ENCODE data around the gene PRPF8.

DNA sequence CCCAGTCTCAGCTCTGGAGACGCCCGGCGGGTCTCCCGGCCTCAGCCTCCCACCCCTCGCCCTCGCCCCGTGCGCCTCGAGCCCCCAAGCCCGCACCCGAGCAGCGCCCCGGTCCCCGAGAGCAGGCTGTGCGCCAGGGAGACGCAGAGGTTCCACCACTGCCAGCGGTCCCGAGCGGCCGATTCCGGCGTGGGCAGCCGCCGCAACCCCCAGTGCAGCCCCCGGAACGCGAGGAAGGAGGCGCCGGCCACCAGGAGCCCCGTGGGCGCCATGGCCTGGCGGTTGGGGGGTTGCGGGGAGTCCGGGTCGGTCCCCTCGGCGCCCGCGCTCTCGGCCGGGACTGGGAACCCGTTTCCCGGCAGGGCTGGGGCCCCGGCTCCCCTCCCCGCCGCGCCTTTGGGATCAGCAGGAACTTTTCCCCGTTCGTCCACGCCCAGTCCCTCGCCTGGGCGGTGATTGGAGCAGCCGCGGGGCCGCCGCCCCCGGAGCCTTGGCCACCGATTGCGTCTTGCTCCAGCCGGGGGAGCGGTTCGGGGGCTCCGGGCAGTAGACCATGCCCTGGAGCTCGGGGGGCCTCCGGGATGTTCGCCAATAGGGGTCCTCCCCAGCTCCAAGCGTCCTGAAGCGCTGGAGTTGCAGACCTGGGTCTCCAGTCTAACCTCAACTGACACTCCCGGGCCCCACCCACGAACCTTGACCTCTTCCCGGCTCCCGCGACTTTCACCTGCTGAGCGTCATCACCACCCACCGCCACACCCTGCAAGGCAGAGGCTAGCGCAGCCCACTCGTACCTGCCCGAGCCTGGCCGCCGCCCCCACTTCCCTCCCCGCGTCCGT is 25.5 kb upstream of the PRPF8 start, which contains the start of gene TLCD2:
- TF ChIP-seq POLR2AphosphoS5 (IDR thresholded peaks at IDR 0.05; ENCODE audit: low read depth, low read length): no peak
- no peak; the same call in 1 of the 2 replicates for TF ChIP-seq POLR2A (IDR thresholded peaks at IDR 0.05; ENCODE audit: low read depth, low read length)
- no peak for TF ChIP-seq SPI1 (IDR thresholded peaks at IDR 0.05; ENCODE audit: low read depth, low read length)
- no peak for TF ChIP-seq PAX5 (IDR thresholded peaks at IDR 0.05; ENCODE audit: insufficient read depth, low read length, severe bottlenecking)
- no peak for TF ChIP-seq POU2F2 (IDR thresholded peaks at IDR 0.05; ENCODE audit: low read depth, low read length)
- TF ChIP-seq TAF1 (IDR thresholded peaks at IDR 0.05; ENCODE audit: low read depth, low read length): no peak
